HepG2 (cell line): Measurements from ENCODE around the gene FOXD2. TPM values are rescaled to one million over a fixed set of nuclear protein-coding genes. Genes with fewer than 3 reads are reported as not detected.

ENCODE experiments used
- ATAC-seq: fragments of 200-7000 bp; cut with Tn5 transposase; 3 replicates; pipeline ENCODE4 v1.9.1; 2020; ENCODE audit warnings: mild to moderate bottlenecking, moderate library complexity
- BruUV-seq: library from RNA; stranded (reverse); fragments of 400-500 nt; replicated peaks from 2 replicates; lab custom pipeline; 2021; lab: Mats Ljungman, UMichigan
- CTCF ChIA-PET: fragments of 300-600 bp; formaldehyde crosslinking; extraction: SDS; loops from one replicate; lab custom pipeline; 2021; ENCODE audit warnings: low total read pairs, inconsistent platforms, low intra/inter-chr PET ratio; lab: Yijun Ruan, JAX
- POLR2A ChIA-PET: fragments of 350-600 bp; sonication (Branson Sonifier 250); formaldehyde crosslinking; loops from one replicate; lab custom pipeline; 2020; ENCODE audit warnings: antibody characterized with exemption, inconsistent platforms; lab: Yijun Ruan, JAX
- DNase-seq: peaks from one replicate; pipeline ENCODE4 v3.0.0-alpha.2; 2015; ENCODE audit warnings: low spot score
- FAIRE-seq: peaks from 3 replicates; lab custom pipeline; 2011; peaks lifted over from hg19 to GRCh38; lab: Jason Lieb, UNC
- H2AFZ ChIP-seq: one replicate; pipeline ENCODE4 v1.6.1; 2011; ENCODE audit warnings: low read length, inconsistent platforms
- H3K27ac ChIP-seq: fragments of 300-600 bp; 3 replicates; pipeline ENCODE4 v1.8.0; 2011; ENCODE audit warnings: mixed run types, mild to moderate bottlenecking, mixed read lengths, low read length, inconsistent platforms; ENCODE audit not compliant: insufficient read depth; ENCODE audit errors: extremely low read length
- H3K27me3 ChIP-seq, 2 experiments: fragments of 200-600 bp in 1 of 2; 2 replicates in 1 of 2; 3 replicates in 1 of 2; pipeline versions ENCODE4 v1.6.0 to v1.8.0; 2011; ENCODE audit warnings: low read length in 2 of 2, mild to moderate bottlenecking in 2 of 2, moderate library complexity in 2 of 2, inconsistent platforms in 1 of 2; ENCODE audit not compliant: insufficient read depth in 2 of 2, control insufficient read depth in 1 of 2
- H3K36me3 ChIP-seq, 2 experiments: fragments of 200-600 bp in 1 of 2; replicated peaks in 1 of 2; 2 replicates in 1 of 2; 3 replicates in 1 of 2; pipeline versions ENCODE4 v1.5.1 to v1.8.0; 2011; ENCODE audit warnings: low read length in 2 of 2, inconsistent platforms in 1 of 2; ENCODE audit not compliant: insufficient read depth in 2 of 2, control insufficient read depth in 1 of 2
- H3K4me1 ChIP-seq: 2 replicates; pipeline ENCODE4 v1.5.1; 2012; ENCODE audit warnings: low read length, inconsistent platforms; ENCODE audit not compliant: insufficient read depth
- H3K4me2 ChIP-seq: 2 replicates; pipeline ENCODE4 v1.6.0; 2011; ENCODE audit warnings: low read depth, low read length, inconsistent platforms
- H3K4me3 ChIP-seq, 3 experiments: fragments of 200-600 bp in 1 of 3; sonication (generic), shearing (Covaris generic) in 1 of 3; replicated peaks in 1 of 3; 2 replicates each; pipeline ENCODE4 v1.5.1; 2011 to 2016; ENCODE audit warnings: low read length in 3 of 3, inconsistent platforms in 2 of 3, low read depth in 2 of 3, mild to moderate bottlenecking in 2 of 3, control low read depth in 1 of 3, mixed read lengths in 1 of 3; ENCODE audit not compliant: insufficient read depth in 1 of 3
- H3K79me2 ChIP-seq: one replicate; pipeline ENCODE4 v1.6.1; 2011; ENCODE audit warnings: low read length, inconsistent platforms; ENCODE audit not compliant: insufficient read depth
- H3K9ac ChIP-seq: 2 replicates; pipeline ENCODE4 v1.6.0; 2011; ENCODE audit warnings: mild to moderate bottlenecking, low read depth, low read length, inconsistent platforms; ENCODE audit not compliant: insufficient read depth
- H3K9me3 ChIP-seq: 2 replicates; pipeline ENCODE4 v1.5.1; 2012; ENCODE audit warnings: mild to moderate bottlenecking, low read length
- H4K20me1 ChIP-seq: 2 replicates; pipeline ENCODE4 v1.6.0; 2011; ENCODE audit warnings: inconsistent platforms, mild to moderate bottlenecking, low read length, moderate library complexity; ENCODE audit not compliant: insufficient read depth
- ETV5 ChIP-seq: IDR thresholded peaks from 2 replicates; pipeline ENCODE4 v1.6.1; 2018; ENCODE audit warnings: missing biosample characterization, missing genetic modification reagents, inconsistent platforms, borderline replicate concordance
- GABPA ChIP-seq, 2 experiments: IDR thresholded peaks; 2 replicates each; pipeline ENCODE4 v1.6.1; 2011 to 2016; ENCODE audit warnings: low read depth in 2 of 2, low read length in 1 of 2, missing biosample characterization in 1 of 2, missing genetic modification characterization in 1 of 2
- SP5 ChIP-seq: IDR thresholded peaks from 2 replicates; pipeline ENCODE4 v1.6.1; 2016; ENCODE audit warnings: low read depth, borderline replicate concordance
- ZNF282 ChIP-seq: fragments of 450-650 bp; IDR thresholded peaks from 2 replicates; pipeline ENCODE4 v1.6.1; 2018; ENCODE audit not compliant: partially characterized antibody
- ZNF570 ChIP-seq: sonication (generic); formaldehyde crosslinking; IDR thresholded peaks from 2 replicates; pipeline ENCODE4 v1.4.0; 2020; ENCODE audit warnings: mild to moderate bottlenecking, missing genetic modification reagents, borderline replicate concordance
- ZNF841 ChIP-seq: sonication (generic); formaldehyde crosslinking; IDR thresholded peaks from 2 replicates; pipeline ENCODE4 v1.8.1; 2023; ENCODE audit warnings: missing genetic modification reagents, borderline replicate concordance
- WGBS: methylation state at CpG from one replicate; pipeline ENCODE4 v1.1.6; 2017; ENCODE audit warnings: low lambda C conversion rate; 5-methylcytosine and 5-hydroxymethylcytosine counted together
- in situ Hi-C: cut with HindIII; loops from 2 replicates; pipeline ENCODE4 v1.10.0; 2017; ENCODE audit warnings: low pct_unique_long_range_greater_than_20kb; ENCODE audit not compliant: extremely low pct_ligation_motif_present
- intact Hi-C: fragments of 100-400 bp; cut with micrococcal nuclease; formaldehyde crosslinking; loops from one replicate; pipeline ENCODE4 v1.10.0; 2022; ENCODE audit not compliant: unreplicated experiment
- polyA plus RNA-seq, 8 experiments: library from polyadenylated mRNA; depleted of rRNA in 3 of 8; stranded (reverse) in 7 of 8; unstranded in 1 of 8; fragments of >200 nt; fragmentation: Illumina TruSeq in 4 of 8; extraction: Trizol in 4 of 8; gene quantifications; 2 replicates each; pipeline versions ENCODE4 v1.2.1 to v1.2.3, GENCODE V29; 2011 to 2016; ENCODE audit warnings: low read depth in 4 of 8, missing spikeins in 1 of 8, mixed read lengths in 1 of 8; ENCODE audit not compliant: insufficient read depth in 1 of 8
- total RNA-seq, 5 experiments: library from RNA; depleted of rRNA; stranded (reverse); fragments of >200 nt; fragmentation: Illumina TruSeq; extraction: Trizol; gene quantifications; 2 replicates each; pipeline ENCODE4 v1.2.3, GENCODE V29; 2016; ENCODE audit warnings: low read depth in 1 of 5

Gene FOXD2
- total and polyA plus RNA-seq, 2 of the 13 experiments (the other 11 are each of a cell fraction or from before 2014, with no cell fraction given): 0.01 to 0.09 TPM

- no peak for TF ChIP-seq SP5 (CRISPR knock-in tag)
- no peak for TF ChIP-seq ZNF282
- no peak for TF ChIP-seq ETV5
- TF ChIP-seq ZNF570: no peak
- H3K4me3 ChIP-seq: no peak overlapping the region
These were observed 28.4 kb upstream of the FOXD2 start for GRCh38 chr1:47409311-47410067.

GRCh38 chr1:47410068-47410455 lies 27.8 kb upstream of the FOXD2 start:
- Histone ChIP-seq H4K20me1 (no peaks in the 10 kb centered on the region), H2AFZ (no peak overlapping the region), H3K9me3 (no peaks in the 10 kb centered on the region), H3K79me2 (no peaks in the 10 kb centered on the region), H3K9ac (no peak overlapping the region), H3K36me3 (no peaks in the 10 kb centered on the region), H3K4me2 (no peak overlapping the region), H3K4me1 (peaks cover 13% of the 10 kb centered on the region; the same call in 1 of the 2 replicates), H3K27ac (no peak overlapping the region), H3K27me3 (peaks cover 2 to 38% of the 10 kb centered on the region in 2 experiments; a peak in 4 of 5 replicates), H3K4me3 (no peak overlapping the region)
- DNase-seq (no peak), ATAC-seq (no peak), FAIRE-seq (no peak)
- WGBS: 46% methylated on average over 3 of the region's 3 CpGs
- BruUV-seq: no TSS peak
- POLR2A ChIA-PET: no interaction called here
- no peak for TF ChIP-seq GABPA (IDR thresholded peaks at IDR 0.05; ENCODE audit: low read depth, low read length)
- TF ChIP-seq GABPA (CRISPR knock-in tag; IDR thresholded peaks at IDR 0.05; ENCODE audit: low read depth): no peak
- no peak for TF ChIP-seq ZNF841 (CRISPR knock-in tag)
- in situ Hi-C loops: no loop called here
- intact Hi-C loops: no loop called here
- CTCF ChIA-PET: no interaction called here

More at GRCh38 chr1:47409311-47410067, 28.4 kb upstream of the FOXD2 start:
- FAIRE-seq: no peak
- 45% methylated on average over 5 of the region's 12 CpGs for WGBS
- intact Hi-C loops: no loop called here
- ChIA-PET POLR2A (no interaction called here), CTCF (no interaction called here)
- no peak for ATAC-seq
- no peak overlapping the region for H2AFZ ChIP-seq
- H3K9me3 ChIP-seq: no peaks in the 10 kb centered on the region
- BruUV-seq: no TSS peak
- in situ Hi-C loops: no loop called here
- no peak overlapping the region for H3K27ac ChIP-seq
- H3K27me3 ChIP-seq: peaks cover 2 to 36% of the 10 kb centered on the region in 2 experiments; a peak in 4 of 5 replicates
- no peak overlapping the region for H3K4me2 ChIP-seq
- no peaks in the 10 kb centered on the region for H3K36me3 ChIP-seq
- peaks cover 13% of the 10 kb centered on the region; the same call in 1 of the 2 replicates for H3K4me1 ChIP-seq
- H3K9ac ChIP-seq: no peak overlapping the region
- H4K20me1 ChIP-seq: no peaks in the 10 kb centered on the region
- no peak for DNase-seq
- H3K79me2 ChIP-seq: no peaks in the 10 kb centered on the region
